NK-92 (cell line): ENCODE measurements around the gene MVD.

Experiments
- DNase-seq: peaks from one replicate; lab custom pipeline; 2025; ENCODE audit not compliant: unreplicated experiment; lab: John Stamatoyannopoulos, UW

The MVD gene

GRCh38 chr16:88656291-88656980, 6.5 kb downstream of the MVD start:
- no peak for DNase-seq

- DNase-seq, result no peak
Observed at GRCh38 chr16:88655733-88656281, 7.1 kb downstream of the MVD start.

- no peak for DNase-seq
Observed at GRCh38 chr16:88655053-88655732, 7.7 kb downstream of the MVD start.

- DNase-seq, result no peak
Observed at GRCh38 chr16:88654363-88655052, 8.4 kb downstream of the MVD start.

GRCh38 chr16:88653596-88654362, 9.1 kb downstream of the MVD start:
- no peak for DNase-seq

- no peak for DNase-seq
Observed at GRCh38 chr16:88653101-88653500, 9.8 kb downstream of the MVD start.

GRCh38 chr16:88652762-88653063, 10.2 kb downstream of the MVD start:
- DNase-seq, result no peak

- DNase-seq, result no peak
Observed at GRCh38 chr16:88651989-88652761, 10.7 kb downstream of the MVD start.

GRCh38 chr16:88651276-88651988, 11.5 kb downstream of the MVD start:
- no peak for DNase-seq

- peak; percentile 28 for DNase-seq
Observed at GRCh38 chr16:88650749-88651275, 12.1 kb downstream of the MVD start, which contains the start of gene CYBA. Gene CYBA (minus strand): TSS chr16:88651053. CDS start chr16:88651013, 40 bp downstream.

- DNase-seq, result no peak
Observed at GRCh38 chr16:88649924-88650748, 12.8 kb downstream of the MVD start.

GRCh38 chr16:88649195-88649923, 13.5 kb downstream of the MVD start:
- DNase-seq, result no peak

- no peak for DNase-seq
Observed at GRCh38 chr16:88647178-88648070, 15.5 kb downstream of the MVD start.

GRCh38 chr16:88646345-88647034, 16.4 kb downstream of the MVD start:
- no peak for DNase-seq

- no peak for DNase-seq
Observed at GRCh38 chr16:88645941-88646340, 16.9 kb downstream of the MVD start.

GRCh38 chr16:88645455-88645854, 17.4 kb downstream of the MVD start:
- DNase-seq, result no peak

GRCh38 chr16:88643644-88643932, 19.3 kb downstream of the MVD start:
- DNase-seq, result no peak
